Heart left ventricle (tissue), 16 donors: ENCODE data around the gene ARHGEF3. TPM values are rescaled to one million over a fixed set of nuclear protein-coding genes. Genes with fewer than 3 reads are reported as not detected.

Experiments
- ATAC-seq, 4 donors: fragments of 200-7000 bp; cut with Tn5 transposase; one replicate each; pipeline ENCODE4 v1.9.1; 2020 to 2022; ENCODE audit warnings: moderate library complexity in 4 of 4, mild to moderate bottlenecking in 3 of 4, moderate number of reproducible peaks in 1 of 4
- DNase-seq, 5 donors: peaks; one replicate each; pipeline ENCODE4 v3.0.0-alpha.2; 2020
- H3K27ac ChIP-seq, 12 donors: fragments of 200-600 bp; sonication (generic) in 4 of 12; one replicate each; pipeline versions ENCODE4 v1.5.0 to v1.8.0; 2016 to 2022; ENCODE audit warnings: mild to moderate bottlenecking in 2 of 12
- H3K27me3 ChIP-seq, 9 donors: fragments of 200-600 bp; sonication (generic) in 2 of 9; one replicate each; pipeline versions ENCODE4 v1.5.1 to v1.8.0; 2016 to 2022; ENCODE audit warnings: mild to moderate bottlenecking in 3 of 9
- H3K36me3 ChIP-seq, 9 donors: fragments of 200-600 bp; sonication (generic) in 2 of 9; one replicate each; pipeline versions ENCODE4 v1.5.0 to v1.8.0; 2018 to 2022; ENCODE audit warnings: mild to moderate bottlenecking in 2 of 9
- H3K4me1 ChIP-seq, 12 donors: fragments of 200-600 bp; sonication (generic) in 4 of 12; one replicate each; pipeline versions ENCODE4 v1.5.0 to v1.8.0; 2016 to 2022; ENCODE audit warnings: mild to moderate bottlenecking in 3 of 12
- H3K4me3 ChIP-seq, 12 donors: fragments of 200-600 bp; sonication (generic) in 4 of 12; one replicate each; pipeline versions ENCODE4 v1.5.0 to v1.8.0; 2017 to 2022; ENCODE audit warnings: mild to moderate bottlenecking in 9 of 12, moderate library complexity in 4 of 12
- H3K9me3 ChIP-seq, 12 donors: fragments of 200-600 bp; sonication (generic) in 4 of 12; one replicate each; pipeline versions ENCODE4 v1.5.0 to v1.8.0; 2016 to 2022; ENCODE audit warnings: mild to moderate bottlenecking in 1 of 12
- CTCF ChIP-seq, 12 donors: fragments of 200-600 bp; sonication (generic) in 4 of 12; IDR thresholded peaks; one replicate each; pipeline versions ENCODE4 v1.5.0 to v1.8.0; 2018 to 2022; ENCODE audit warnings: antibody characterized with exemption in 12 of 12, mild to moderate bottlenecking in 5 of 12
- POLR2A ChIP-seq, 2 donors: fragments of 450-650 bp; IDR thresholded peaks; one replicate each; pipeline ENCODE4 v1.6.1; 2017; ENCODE audit warnings: antibody characterized with exemption in 2 of 2, mild to moderate bottlenecking in 2 of 2, moderate library complexity in 2 of 2
- WGBS, 4 donors: extraction: QIAGEN DNeasy Blood & Tissue Kit in 2 of 4; methylation state at CpG; one replicate each; pipeline versions ENCODE4 v1.1.5 to v1.1.7; 2013 to 2018; 5-methylcytosine and 5-hydroxymethylcytosine counted together
- intact Hi-C, 10 donors: fragments of 100-400 bp; cut with DNase I; formaldehyde crosslinking; loops; one replicate each; pipeline versions ENCODE4 v1.11.1 to v1.14.2; 2022
- polyA plus RNA-seq, 2 donors: library from polyadenylated mRNA; stranded (reverse); fragments of 200-250 nt; gene quantifications; one replicate each; pipeline ENCODE4 v1.2.3, GENCODE V29; 2013
- total RNA-seq, 9 donors: library from RNA; depleted of rRNA in 2 of 9; stranded (reverse); fragments of >200 nt in 2 of 9; fragmentation: NEBNext Ultra II Directional in 3 of 9; extraction: Animal tissue kit (Norgen Biotek cat#: 25700) in 3 of 9; gene quantifications; one replicate each; pipeline versions ENCODE4 v1.1.0 to v1.2.4, GENCODE V29; 2016 to 2023
- donor health status: ischemic (EF 13 %, LVEDD 7.1; RV severe dilation, severe dysfunction).
- donor health status: healthy with polysubstance abuse.
- donor health status: DM: no; HTN: yes; CAD: no.
- donor health status: DM: no; HTN: no; CAD: no.
- donor health status: ischemic (EF 25% LVEDD 6.9; RV normal size, moderate dysfunction).
- donor health status: ischemic (EF 25% LVEDD 5.7; RV mildly dilated, moderate dysfunction).
- donor health status: healthy.
- donor health status: DM: yes; HTN: yes; CAD: no.
- donor health status: ischemic (EF 35%, LVEDD 5.7; RV mildly dilated, moderate dysfunction).
- donor health status: nonischemic (EF 11% LVEDD 7.7; RV severe dilation, severe dysfunction).
- donor health status: DM: yes; HTN: yes; CAD: no.
- donor health status: PGD.
- donor health status: ischemic (EF 29% LVEDD 5.4; RV normal size, mild dysfunction).
- donor health status: nonischemic (EF 23%, LVEDD 6.1; RV moderate dilation, normal function).

Gene ARHGEF3
- total and polyA plus RNA-seq, 11 donors: 6.5 to 36.8 (median 16.8) TPM

DNA sequence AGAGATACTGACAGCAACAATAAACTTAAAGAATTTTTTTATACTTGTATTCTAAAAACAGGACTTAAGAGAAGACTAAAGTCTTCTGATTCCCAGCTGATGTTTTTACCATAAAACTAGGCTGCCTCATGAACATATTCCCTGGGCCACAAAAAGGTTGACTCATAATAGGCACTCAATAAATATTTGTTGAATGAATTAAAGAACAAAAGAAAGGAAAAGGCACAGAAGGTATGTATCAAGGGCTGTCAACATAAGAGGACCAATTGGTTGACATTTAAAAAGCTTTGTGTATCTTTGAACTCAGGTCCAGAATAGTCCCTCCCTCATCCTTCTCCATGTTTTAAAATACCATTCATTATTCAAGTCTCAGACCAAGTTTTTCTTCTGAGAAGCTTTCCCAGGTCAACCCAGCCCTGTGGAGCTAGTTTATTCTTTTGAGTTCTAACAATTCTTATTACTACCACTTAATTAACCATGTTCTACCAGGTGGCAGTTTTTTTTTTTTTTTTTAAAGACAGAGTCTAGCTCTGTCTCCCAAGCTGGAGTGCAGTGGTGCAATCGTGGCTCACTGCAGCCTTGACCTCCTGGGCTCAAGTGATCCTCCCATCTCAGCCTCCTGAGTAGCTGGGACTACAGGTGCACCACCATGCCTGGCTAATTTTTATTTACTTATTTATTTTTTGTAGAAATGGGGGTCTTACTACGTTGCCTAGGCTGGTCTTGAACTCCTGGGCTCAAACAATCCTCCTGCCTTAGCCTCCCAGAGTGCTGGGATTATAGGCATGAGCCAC, 17.5 kb upstream of the ARHGEF3 start:
- Histone ChIP-seq H3K27ac (no peak overlapping the region), H3K9me3 (no peaks in the 10 kb centered on the region), H3K27me3 (no peaks in the 10 kb centered on the region), H3K36me3 (no peaks in the 10 kb centered on the region), H3K4me1 (peaks cover 0 to 9% (median under 1%) of the 10 kb centered on the region in 12 donors), H3K4me3 (no peak overlapping the region)
- ATAC-seq (no peak), DNase-seq (no peak)
- 90 to 94% (median 92%) methylated on average over 2 of the region's 2 CpGs for WGBS, 4 donors
- TF ChIP-seq POLR2A (IDR thresholded peaks at IDR 0.05): no peak
- no peak for TF ChIP-seq CTCF (IDR thresholded peaks at IDR 0.05)
- intact Hi-C loops: no loop called here

- Histone ChIP-seq H3K9me3 (no peaks in the 10 kb centered on the region), H3K27ac (no peak overlapping the region), H3K4me3 (no peak overlapping the region), H3K27me3 (no peaks in the 10 kb centered on the region), H3K36me3 (no peaks in the 10 kb centered on the region), H3K4me1 (peaks cover 0 to 10% (median 3%) of the 10 kb centered on the region in 12 donors)
- TF ChIP-seq CTCF (IDR thresholded peaks at IDR 0.05) (no peak), POLR2A (IDR thresholded peaks at IDR 0.05) (no peak)
- intact Hi-C loops: no loop called here
- DNase-seq (no peak), ATAC-seq (no peak)
- 78 to 89% (median 86%) methylated on average over 6 of the region's 6 CpGs for WGBS, 4 donors
These were observed 16.6 kb upstream of the ARHGEF3 start for GRCh38 chr3:56818156-56818985.

DNA sequence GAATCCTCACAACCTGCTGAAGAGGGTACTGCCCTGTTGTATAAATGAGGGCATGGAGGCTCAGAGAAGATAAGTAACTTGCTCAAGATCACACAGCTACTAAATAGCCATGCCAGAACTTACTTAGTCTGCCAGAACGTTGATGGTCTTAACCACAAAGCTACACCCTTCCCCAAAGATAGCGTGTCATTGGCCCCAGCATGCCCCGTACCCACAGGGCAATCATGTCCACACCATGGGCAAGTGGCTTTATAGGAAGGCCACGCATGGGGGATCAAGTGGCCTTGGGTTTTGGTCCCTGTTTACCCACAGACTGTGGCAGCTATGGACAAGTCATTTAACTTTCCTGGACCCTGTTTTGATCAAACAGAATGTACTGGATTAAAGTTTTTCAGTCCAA, 15.9 kb upstream of the ARHGEF3 start:
- H3K4me3 ChIP-seq: no peak overlapping the region
- H3K4me1 ChIP-seq: peaks cover 0 to 17% (median 4%) of the 10 kb centered on the region in 12 donors
- intact Hi-C loops: no loop called here
- no peak for TF ChIP-seq POLR2A (IDR thresholded peaks at IDR 0.05)
- no peak for TF ChIP-seq CTCF (IDR thresholded peaks at IDR 0.05)
- H3K27me3 ChIP-seq: no peaks in the 10 kb centered on the region
- 69 to 93% (median 87%) methylated on average over 4 of the region's 4 CpGs for WGBS, 4 donors
- no peak for ATAC-seq
- H3K27ac ChIP-seq: no peak overlapping the region
- DNase-seq: no peak
- no peaks in the 10 kb centered on the region for H3K36me3 ChIP-seq
- no peaks in the 10 kb centered on the region for H3K9me3 ChIP-seq

DNA sequence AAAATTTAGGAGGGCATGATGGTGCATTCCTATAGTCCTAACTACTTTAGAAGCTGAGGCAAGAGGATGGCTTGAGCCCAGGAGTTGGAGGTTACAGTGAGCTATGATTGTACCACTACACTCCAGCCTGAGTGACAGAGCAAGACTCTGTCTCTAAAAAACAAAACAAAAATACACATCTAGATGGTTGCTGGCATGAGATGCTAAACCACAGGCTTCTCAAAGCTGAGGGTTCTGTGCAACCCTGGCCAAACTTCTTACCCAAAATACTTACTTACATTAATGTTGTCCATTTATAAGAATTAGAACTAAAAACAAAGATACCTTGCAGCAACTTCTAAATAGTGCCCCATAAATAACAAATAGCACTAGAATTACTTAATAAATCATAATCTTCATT, 14.3 kb upstream of the ARHGEF3 start:
- H3K9me3 ChIP-seq: no peaks in the 10 kb centered on the region
- H3K4me3 ChIP-seq: no peak overlapping the region
- TF ChIP-seq CTCF (IDR thresholded peaks at IDR 0.05): no peak
- TF ChIP-seq POLR2A (IDR thresholded peaks at IDR 0.05): no peak
- no peak for ATAC-seq
- no peak for DNase-seq
- H3K27me3 ChIP-seq: no peaks in the 10 kb centered on the region
- intact Hi-C loops: no loop called here
- no peaks in the 10 kb centered on the region for H3K36me3 ChIP-seq
- H3K4me1 ChIP-seq: peaks cover 0 to 25% (median 4%) of the 10 kb centered on the region in 12 donors
- no peak overlapping the region for H3K27ac ChIP-seq
